H9 (cell line): ENCODE results near the gene EIF4E1B. TPM values are rescaled to one million over a fixed set of nuclear protein-coding genes. Genes with fewer than 3 reads are reported as not detected.

Source experiments
- DNase-seq: peaks from one replicate; pipeline ENCODE4 v3.0.0-alpha.2; 2017
- H2AFZ ChIP-seq: one replicate; pipeline ENCODE4 v1.6.1; 2013; ENCODE audit warnings: mild to moderate bottlenecking, low read length, control low read depth, moderate library complexity
- H2AK5ac ChIP-seq: 2 replicates; pipeline ENCODE4 v1.6.1; 2013; ENCODE audit warnings: low read length, control low read depth, mixed read lengths; ENCODE audit not compliant: insufficient read length
- H2BK120ac ChIP-seq: one replicate; pipeline ENCODE4 v1.6.1; 2013; ENCODE audit warnings: low read depth, mild to moderate bottlenecking, low read length, control low read depth, inconsistent platforms; ENCODE audit not compliant: poor library complexity, severe bottlenecking
- H2BK12ac ChIP-seq: 2 replicates; pipeline ENCODE4 v1.6.1; 2013; ENCODE audit warnings: low read length, control low read depth, mixed read lengths, low read depth; ENCODE audit not compliant: insufficient read length
- H2BK15ac ChIP-seq: 2 replicates; pipeline ENCODE4 v1.6.1; 2013; ENCODE audit warnings: low read depth, low read length, control low read depth
- H2BK20ac ChIP-seq: one replicate; pipeline ENCODE4 v1.6.1; 2013; ENCODE audit warnings: low read depth, mild to moderate bottlenecking, low read length, control low read depth, inconsistent platforms; ENCODE audit not compliant: poor library complexity, severe bottlenecking
- H2BK5ac ChIP-seq: 2 replicates; pipeline ENCODE4 v1.6.1; 2013; ENCODE audit warnings: low read length, control low read depth, mixed read lengths; ENCODE audit not compliant: insufficient read length
- H3K14ac ChIP-seq: 2 replicates; pipeline ENCODE4 v1.6.1; 2013; ENCODE audit warnings: low read length, control low read depth; ENCODE audit not compliant: insufficient read depth
- H3K18ac ChIP-seq: 2 replicates; pipeline ENCODE4 v1.6.1; 2013; ENCODE audit warnings: low read depth, mild to moderate bottlenecking, mixed read lengths, low read length, control low read depth; ENCODE audit not compliant: insufficient read length
- H3K23ac ChIP-seq: 2 replicates; pipeline ENCODE4 v1.6.1; 2013; ENCODE audit warnings: low read length, control low read depth, mixed read lengths, low read depth; ENCODE audit not compliant: insufficient read length
- H3K23me2 ChIP-seq: 2 replicates; pipeline ENCODE4 v1.6.1; 2013; ENCODE audit warnings: low read depth, mild to moderate bottlenecking, mixed read lengths, low read length, control low read depth; ENCODE audit not compliant: insufficient read length, poor library complexity, severe bottlenecking
- H3K27ac ChIP-seq: 2 replicates; pipeline ENCODE4 v1.5.1; 2013; ENCODE audit warnings: low read length, control low read depth, mixed read lengths, low read depth; ENCODE audit not compliant: insufficient read length
- H3K27me3 ChIP-seq: 2 replicates; pipeline ENCODE4 v1.6.1; 2013; ENCODE audit warnings: low read length, control low read depth, inconsistent platforms; ENCODE audit not compliant: insufficient read depth
- H3K4ac ChIP-seq: 2 replicates; pipeline ENCODE4 v1.6.1; 2013; ENCODE audit warnings: low read depth, mild to moderate bottlenecking, control low read depth, inconsistent platforms, low read length, moderate library complexity
- H3K4me1 ChIP-seq: 2 replicates; pipeline ENCODE4 v1.6.1; 2013; ENCODE audit warnings: low read length, control low read depth, inconsistent platforms; ENCODE audit not compliant: insufficient read depth
- H3K4me2 ChIP-seq: 2 replicates; pipeline ENCODE4 v1.6.1; 2013; ENCODE audit warnings: low read length, control low read depth, mixed read lengths; ENCODE audit not compliant: insufficient read length, insufficient read depth
- H3K56ac ChIP-seq: 2 replicates; pipeline ENCODE4 v1.6.1; 2013; ENCODE audit warnings: low read depth, mild to moderate bottlenecking, mixed read lengths, low read length, control low read depth; ENCODE audit not compliant: insufficient read length
- H3K79me1 ChIP-seq: 2 replicates; pipeline ENCODE4 v1.6.1; 2013; ENCODE audit warnings: low read depth, mild to moderate bottlenecking, moderate library complexity, low read length, control low read depth, inconsistent platforms; ENCODE audit not compliant: insufficient read depth, poor library complexity, severe bottlenecking
- H3K79me2 ChIP-seq: 2 replicates; pipeline ENCODE4 v1.6.1; 2013; ENCODE audit warnings: low read length, control low read depth, inconsistent platforms; ENCODE audit not compliant: insufficient read depth
- H3K9ac ChIP-seq: 2 replicates; pipeline ENCODE4 v1.6.1; 2013; ENCODE audit warnings: low read length, control low read depth, mixed read lengths; ENCODE audit not compliant: insufficient read length; ENCODE audit errors: extremely low read depth
- H3K9me3 ChIP-seq: one replicate; pipeline ENCODE4 v1.6.1; 2013; ENCODE audit warnings: low read depth, low read length, inconsistent platforms; ENCODE audit not compliant: control insufficient read depth
- H3T11ph ChIP-seq: one replicate; pipeline ENCODE4 v1.6.1; 2013; ENCODE audit warnings: mild to moderate bottlenecking, low read length, control low read depth, inconsistent platforms
- H4K20me1 ChIP-seq: one replicate; pipeline ENCODE4 v1.6.1; 2013; ENCODE audit not compliant: control insufficient read depth, insufficient read length, insufficient read depth
- H4K5ac ChIP-seq: 2 replicates; pipeline ENCODE4 v1.6.1; 2013; ENCODE audit warnings: low read depth, mild to moderate bottlenecking, mixed read lengths, low read length, control low read depth; ENCODE audit not compliant: insufficient read length
- H4K8ac ChIP-seq: replicated peaks from 2 replicates; pipeline ENCODE4 v1.6.1; 2013; ENCODE audit warnings: low read length, control low read depth, mixed read lengths, low read depth; ENCODE audit not compliant: insufficient read length
- H4K91ac ChIP-seq: 2 replicates; pipeline ENCODE4 v1.6.1; 2013; ENCODE audit warnings: low read depth, mild to moderate bottlenecking, moderate library complexity, mixed read lengths, low read length, control low read depth; ENCODE audit not compliant: insufficient read length
- H3K27ac Mint-ChIP-seq, 3 experiments: 2 replicates in 2 of 3; 3 replicates in 1 of 3; pipeline ENCODE4 v1.8.0; 2020 to 2021; ENCODE audit warnings: mixed read lengths in 3 of 3, mild to moderate bottlenecking in 1 of 3, moderate library complexity in 1 of 3
- H3K27me3 Mint-ChIP-seq: 2 replicates; pipeline ENCODE4 v1.8.0; 2021; ENCODE audit warnings: low read depth, mild to moderate bottlenecking, moderate library complexity, mixed read lengths
- H3K36me3 Mint-ChIP-seq, 3 experiments: 2 replicates in 2 of 3; 3 replicates in 1 of 3; pipeline ENCODE4 v1.8.0; 2020 to 2021; ENCODE audit warnings: low read depth in 3 of 3, mixed read lengths in 3 of 3; ENCODE audit not compliant: insufficient read depth in 1 of 3
- H3K4me1 Mint-ChIP-seq, 2 experiments: 2 replicates each; pipeline ENCODE4 v1.8.0; 2020; ENCODE audit warnings: mixed read lengths in 2 of 2
- H3K4me3 Mint-ChIP-seq, 2 experiments: 2 replicates in 1 of 2; 3 replicates in 1 of 2; pipeline ENCODE4 v1.8.0; 2020 to 2021; ENCODE audit warnings: mild to moderate bottlenecking in 2 of 2, mixed read lengths in 2 of 2, moderate library complexity in 1 of 2
- H3K9me3 Mint-ChIP-seq, 2 experiments: 2 replicates in 1 of 2; 3 replicates in 1 of 2; pipeline ENCODE4 v1.8.0; 2020; ENCODE audit warnings: mild to moderate bottlenecking in 2 of 2, mixed read lengths in 2 of 2, moderate library complexity in 1 of 2
- CTCF ChIP-seq: fragments of 200-600 bp; sonication (generic); conservative IDR thresholded peaks from 3 replicates; pipeline ENCODE4 v1.8.0; 2021; ENCODE audit warnings: antibody characterized with exemption, mild to moderate bottlenecking
- WGBS: extraction: QIAGEN DNeasy Blood & Tissue Kit; methylation state at CpG from one replicate; pipeline ENCODE4 v1.1.7; 2013; ENCODE audit warnings: missing lambda C conversion rate, low lambda C conversion rate, mixed read lengths; ENCODE audit not compliant: insufficient read length; ENCODE audit errors: extremely low coverage; 5-methylcytosine and 5-hydroxymethylcytosine counted together
- total RNA-seq: library from RNA; stranded (reverse); gene quantifications from 2 replicates; pipeline ENCODE4 v1.2.1, GENCODE V29; 2021

Gene EIF4E1B
- total RNA-seq, 1 experiment from 2014 or later, result 1.3 TPM

- no peak overlapping the region for H3K9ac ChIP-seq
- H3K27me3 Mint-ChIP-seq, result peaks cover 12% of the 10 kb centered on the region
Measured at GRCh38 chr5:176680226-176680563, 49.7 kb downstream of the EIF4E1B start.

More at GRCh38 chr5:176680226-176680563, 49.7 kb downstream of the EIF4E1B start:
- Histone ChIP-seq H2BK120ac (no peak overlapping the region), H2AK5ac (no peak overlapping the region), H2BK20ac (no peak overlapping the region), H3K56ac (no peak overlapping the region), H3K4me1 (no peaks in the 10 kb centered on the region), H2BK15ac (no peak overlapping the region), H4K20me1 (no peaks in the 10 kb centered on the region), H3K18ac (no peak overlapping the region), H3K23me2 (no peaks in the 10 kb centered on the region), H3T11ph (no peak overlapping the region), H4K5ac (no peak overlapping the region), H3K4me2 (no peak overlapping the region), H3K27me3 (no peaks in the 10 kb centered on the region), H3K27ac (no peak overlapping the region), H3K23ac (no peak overlapping the region), H3K79me1 (no peaks in the 10 kb centered on the region), H4K8ac (no peak overlapping the region), H2BK12ac (no peak overlapping the region), H4K91ac (no peak overlapping the region), H3K79me2 (no peaks in the 10 kb centered on the region), H3K9me3 (no peaks in the 10 kb centered on the region), H2BK5ac (no peak overlapping the region), H3K14ac (no peak overlapping the region), H3K4ac (no peak overlapping the region), H2AFZ (no peak overlapping the region)
- Mint-ChIP-seq H3K27ac (no peak overlapping the region), H3K36me3 (peaks cover 0 to 8% (median 0%) of the 10 kb centered on the region in 3 experiments; a peak in 2 of 7 replicates), H3K4me3 (no peak overlapping the region), H3K4me1 (peaks cover 10 to 22% of the 10 kb centered on the region in 2 experiments), H3K9me3 (peaks cover 5 to 7% of the 10 kb centered on the region in 2 experiments; a peak in 4 of 5 replicates)
- no peak for TF ChIP-seq CTCF
- no CpG with 5 or more reads among the region's 33 CpGs for WGBS
- DNase-seq, result no peak
